ENCODE data around the gene BTBD7.

DNA sequence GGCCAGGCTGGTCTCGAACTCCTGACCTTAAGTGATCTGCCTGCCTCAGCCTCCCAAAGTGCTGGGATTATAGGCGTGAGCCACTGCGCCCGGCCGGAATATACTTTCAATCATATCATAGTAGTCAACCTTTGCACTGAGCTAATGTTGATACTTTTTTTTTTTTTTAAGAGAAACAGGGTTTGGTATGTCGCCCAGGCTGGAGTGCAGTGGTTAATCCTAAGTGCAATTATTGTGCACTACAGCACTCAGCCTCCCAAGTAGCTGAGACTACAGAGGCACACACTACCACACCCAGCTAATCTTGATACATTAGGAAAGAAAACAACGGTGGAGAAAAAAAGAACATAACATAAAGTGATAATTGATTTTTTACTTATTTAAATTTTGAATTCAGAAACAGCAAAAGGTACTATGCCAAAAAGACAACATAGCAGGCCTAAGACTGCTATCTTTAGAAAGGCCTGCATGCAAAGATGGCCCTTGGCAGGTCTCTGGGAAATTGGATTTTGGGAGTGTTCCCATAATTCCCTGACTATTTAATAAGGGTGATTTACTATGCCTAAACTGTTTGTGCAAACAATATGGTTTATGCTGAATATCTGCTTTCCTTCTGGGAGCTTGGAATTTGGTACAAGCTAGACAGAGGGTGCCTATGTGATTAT is 15.5 kb downstream of the BTBD7 start:
- TF ChIP-seq, protein P1, sequence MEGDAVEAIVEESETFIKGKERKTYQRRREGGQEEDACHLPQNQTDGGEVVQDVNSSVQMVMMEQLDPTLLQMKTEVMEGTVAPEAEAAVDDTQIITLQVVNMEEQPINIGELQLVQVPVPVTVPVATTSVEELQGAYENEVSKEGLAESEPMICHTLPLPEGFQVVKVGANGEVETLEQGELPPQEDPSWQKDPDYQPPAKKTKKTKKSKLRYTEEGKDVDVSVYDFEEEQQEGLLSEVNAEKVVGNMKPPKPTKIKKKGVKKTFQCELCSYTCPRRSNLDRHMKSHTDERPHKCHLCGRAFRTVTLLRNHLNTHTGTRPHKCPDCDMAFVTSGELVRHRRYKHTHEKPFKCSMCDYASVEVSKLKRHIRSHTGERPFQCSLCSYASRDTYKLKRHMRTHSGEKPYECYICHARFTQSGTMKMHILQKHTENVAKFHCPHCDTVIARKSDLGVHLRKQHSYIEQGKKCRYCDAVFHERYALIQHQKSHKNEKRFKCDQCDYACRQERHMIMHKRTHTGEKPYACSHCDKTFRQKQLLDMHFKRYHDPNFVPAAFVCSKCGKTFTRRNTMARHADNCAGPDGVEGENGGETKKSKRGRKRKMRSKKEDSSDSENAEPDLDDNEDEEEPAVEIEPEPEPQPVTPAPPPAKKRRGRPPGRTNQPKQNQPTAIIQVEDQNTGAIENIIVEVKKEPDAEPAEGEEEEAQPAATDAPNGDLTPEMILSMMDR (IDR thresholded peaks at IDR 0.05) = no peak
- no peak for TF ChIP-seq EP300 (IDR thresholded peaks at IDR 0.05)

Measured in stomach (tissue), 4 donors.